DND-41 (cell line): Measurements from ENCODE around the gene NT5C1A.

Experiments
- ATAC-seq: fragments of 200-7000 bp; cut with Tn5 transposase; 3 replicates; pipeline ENCODE4 v1.9.1; 2021; ENCODE audit warnings: low read depth; ENCODE audit not compliant: insufficient read depth
- DNase-seq: peaks from one replicate; pipeline ENCODE4 v3.0.0-alpha.2; 2020
- H2AFZ ChIP-seq: 2 replicates; pipeline ENCODE4 v1.6.0; 2012; ENCODE audit warnings: low read depth, low read length
- H3K27ac ChIP-seq: 2 replicates; pipeline ENCODE4 v1.5.1; 2012; ENCODE audit warnings: low read length, inconsistent platforms
- H3K27me3 ChIP-seq: fragments of 200-600 bp; sonication (generic); 2 replicates; pipeline ENCODE4 v1.6.0; 2012; ENCODE audit warnings: low read length, mild to moderate bottlenecking, inconsistent platforms; ENCODE audit not compliant: insufficient read depth, poor library complexity
- H3K36me3 ChIP-seq: 2 replicates; pipeline ENCODE4 v1.5.1; 2012; ENCODE audit warnings: low read length, inconsistent platforms; ENCODE audit not compliant: insufficient read depth
- H3K4me1 ChIP-seq: 2 replicates; pipeline ENCODE4 v1.5.1; 2012; ENCODE audit warnings: mild to moderate bottlenecking, low read length; ENCODE audit not compliant: insufficient read depth
- H3K4me2 ChIP-seq: 2 replicates; pipeline ENCODE4 v1.6.0; 2012; ENCODE audit warnings: mild to moderate bottlenecking, moderate library complexity, low read length, inconsistent platforms; ENCODE audit not compliant: insufficient read depth
- H3K4me3 ChIP-seq, 2 experiments: fragments of 200-600 bp in 1 of 2; shearing (Covaris generic) in 1 of 2; 2 replicates each; pipeline ENCODE4 v1.5.1; 2012 to 2016; ENCODE audit warnings: inconsistent platforms in 2 of 2, low read length in 2 of 2, mild to moderate bottlenecking in 2 of 2, low read depth in 1 of 2, moderate library complexity in 1 of 2
- H3K79me2 ChIP-seq: 2 replicates; pipeline ENCODE4 v1.6.0; 2012; ENCODE audit warnings: low read length, inconsistent platforms; ENCODE audit not compliant: insufficient read depth
- H3K9ac ChIP-seq: 2 replicates; pipeline ENCODE4 v1.6.0; 2012; ENCODE audit warnings: low read depth, mild to moderate bottlenecking, inconsistent platforms, low read length, moderate library complexity
- H3K9me3 ChIP-seq: 2 replicates; pipeline ENCODE4 v1.5.1; 2012; ENCODE audit warnings: low read length, moderate library complexity, mild to moderate bottlenecking, inconsistent platforms; ENCODE audit not compliant: insufficient read depth, severe bottlenecking
- H4K20me1 ChIP-seq: 2 replicates; pipeline ENCODE4 v1.6.0; 2012; ENCODE audit warnings: low read length; ENCODE audit not compliant: insufficient read depth
- EZH2 ChIP-seq: IDR thresholded peaks from 3 replicates; pipeline ENCODE4 v1.6.1; 2012; ENCODE audit warnings: borderline replicate concordance, low read depth, mild to moderate bottlenecking, moderate library complexity, low read length, inconsistent platforms; ENCODE audit not compliant: severe bottlenecking
- TF ChIP-seq, protein P1 (sequence below): IDR thresholded peaks from 2 replicates; pipeline ENCODE4 v1.5.1; 2012; ENCODE audit warnings: borderline replicate concordance, low read length, moderate library complexity, mild to moderate bottlenecking; ENCODE audit not compliant: poor library complexity, severe bottlenecking; ENCODE audit errors: extremely low read depth

Gene NT5C1A

DNA sequence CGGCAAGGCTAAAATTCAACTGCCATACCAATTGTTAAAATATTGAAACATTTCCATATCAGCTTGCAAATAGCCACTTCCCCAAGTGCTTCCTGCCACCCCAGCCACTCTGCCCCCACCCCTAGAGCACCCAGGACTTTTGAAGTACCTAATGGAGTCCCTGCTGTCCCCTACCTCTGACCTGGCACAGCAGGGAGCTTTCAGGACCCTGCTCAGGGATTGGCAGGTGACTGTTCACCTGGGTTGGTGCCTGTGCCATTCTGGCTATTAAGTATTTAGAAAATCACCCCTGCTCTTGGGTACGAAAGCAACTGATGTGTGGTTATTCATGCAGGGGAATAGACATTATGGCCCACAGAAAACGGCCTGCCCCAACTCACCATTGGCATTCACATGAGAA is 28.4 kb upstream of the NT5C1A start:
- Histone ChIP-seq H3K9me3 (no peaks in the 10 kb centered on the region), H3K4me3 (no peak overlapping the region), H3K4me1 (no peaks in the 10 kb centered on the region), H3K4me2 (no peak overlapping the region), H3K9ac (no peak overlapping the region), H3K27ac (no peak overlapping the region), H3K36me3 (no peaks in the 10 kb centered on the region), H3K27me3 (peaks cover 20% of the 10 kb centered on the region), H3K79me2 (no peaks in the 10 kb centered on the region), H2AFZ (no peak overlapping the region), H4K20me1 (no peaks in the 10 kb centered on the region)
- DNase-seq: no peak
- no peak for ATAC-seq
- TF ChIP-seq, protein P1, sequence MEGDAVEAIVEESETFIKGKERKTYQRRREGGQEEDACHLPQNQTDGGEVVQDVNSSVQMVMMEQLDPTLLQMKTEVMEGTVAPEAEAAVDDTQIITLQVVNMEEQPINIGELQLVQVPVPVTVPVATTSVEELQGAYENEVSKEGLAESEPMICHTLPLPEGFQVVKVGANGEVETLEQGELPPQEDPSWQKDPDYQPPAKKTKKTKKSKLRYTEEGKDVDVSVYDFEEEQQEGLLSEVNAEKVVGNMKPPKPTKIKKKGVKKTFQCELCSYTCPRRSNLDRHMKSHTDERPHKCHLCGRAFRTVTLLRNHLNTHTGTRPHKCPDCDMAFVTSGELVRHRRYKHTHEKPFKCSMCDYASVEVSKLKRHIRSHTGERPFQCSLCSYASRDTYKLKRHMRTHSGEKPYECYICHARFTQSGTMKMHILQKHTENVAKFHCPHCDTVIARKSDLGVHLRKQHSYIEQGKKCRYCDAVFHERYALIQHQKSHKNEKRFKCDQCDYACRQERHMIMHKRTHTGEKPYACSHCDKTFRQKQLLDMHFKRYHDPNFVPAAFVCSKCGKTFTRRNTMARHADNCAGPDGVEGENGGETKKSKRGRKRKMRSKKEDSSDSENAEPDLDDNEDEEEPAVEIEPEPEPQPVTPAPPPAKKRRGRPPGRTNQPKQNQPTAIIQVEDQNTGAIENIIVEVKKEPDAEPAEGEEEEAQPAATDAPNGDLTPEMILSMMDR: no peak
- no peak for TF ChIP-seq EZH2

DNA sequence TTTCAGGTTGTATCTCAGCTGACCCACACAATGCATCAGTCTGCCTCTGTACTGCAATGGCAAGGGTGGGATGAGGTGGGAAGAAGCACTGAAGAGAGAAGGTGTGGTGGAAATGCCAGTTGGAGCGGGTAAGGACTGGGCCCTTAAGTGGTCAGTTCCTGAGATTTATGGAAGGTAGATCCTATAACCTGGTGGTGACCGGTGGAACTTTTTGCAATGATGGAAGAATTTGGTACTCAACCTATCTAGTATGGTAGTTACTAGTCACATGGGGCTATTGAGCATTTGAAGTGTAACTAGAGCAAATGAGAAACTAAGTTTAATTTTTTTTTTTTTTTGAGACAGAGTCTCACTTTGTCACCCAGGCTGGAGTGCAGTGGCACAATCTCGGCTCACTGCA is 27.5 kb upstream of the NT5C1A start:
- no peaks in the 10 kb centered on the region for H3K4me1 ChIP-seq

DNA sequence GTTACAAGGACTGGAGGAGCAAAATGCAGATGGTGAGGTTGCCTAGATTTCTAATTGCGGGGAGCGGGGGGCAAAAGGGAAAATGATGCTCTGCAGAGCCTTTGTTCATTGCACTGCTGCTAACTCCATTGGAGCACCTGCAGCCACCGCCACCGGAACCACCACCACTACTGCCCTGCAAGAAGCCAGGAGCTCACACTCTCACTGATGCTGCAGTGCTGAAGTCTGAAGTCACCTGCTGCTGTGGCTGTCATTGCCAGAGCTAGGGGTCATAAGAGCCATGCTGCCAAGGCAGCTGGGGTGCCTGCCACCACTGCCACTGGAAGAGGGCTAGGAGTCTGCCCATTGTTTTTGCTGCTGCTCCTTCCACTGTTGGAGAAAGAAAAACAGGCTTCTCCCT is 26.7 kb upstream of the NT5C1A start:
- H3K4me1 ChIP-seq: no peaks in the 10 kb centered on the region
- no peaks in the 10 kb centered on the region for H4K20me1 ChIP-seq
- H3K79me2 ChIP-seq: no peaks in the 10 kb centered on the region
- no peak for ATAC-seq
- peaks cover 27% of the 10 kb centered on the region for H3K27me3 ChIP-seq
- no peak overlapping the region for H3K9ac ChIP-seq
- TF ChIP-seq EZH2: no peak
- TF ChIP-seq, protein P1: no peak
- DNase-seq: no peak
- no peak overlapping the region for H3K27ac ChIP-seq
- no peak overlapping the region for H3K4me2 ChIP-seq
- H3K4me3 ChIP-seq: no peak overlapping the region
- H3K9me3 ChIP-seq: no peaks in the 10 kb centered on the region
- H2AFZ ChIP-seq: no peak overlapping the region
- H3K36me3 ChIP-seq: no peaks in the 10 kb centered on the region

More for the DNA sequence above, 27.5 kb upstream of the NT5C1A start:
- Histone ChIP-seq H3K27ac (no peak overlapping the region), H3K9me3 (no peaks in the 10 kb centered on the region), H3K9ac (no peak overlapping the region), H3K4me3 (no peak overlapping the region), H4K20me1 (no peaks in the 10 kb centered on the region), H2AFZ (no peak overlapping the region), H3K4me2 (no peak overlapping the region), H3K36me3 (no peaks in the 10 kb centered on the region), H3K27me3 (peaks cover 27% of the 10 kb centered on the region), H3K79me2 (no peaks in the 10 kb centered on the region)
- ATAC-seq: no peak
- DNase-seq: no peak
- TF ChIP-seq, protein P1: no peak
- no peak for TF ChIP-seq EZH2

DNA sequence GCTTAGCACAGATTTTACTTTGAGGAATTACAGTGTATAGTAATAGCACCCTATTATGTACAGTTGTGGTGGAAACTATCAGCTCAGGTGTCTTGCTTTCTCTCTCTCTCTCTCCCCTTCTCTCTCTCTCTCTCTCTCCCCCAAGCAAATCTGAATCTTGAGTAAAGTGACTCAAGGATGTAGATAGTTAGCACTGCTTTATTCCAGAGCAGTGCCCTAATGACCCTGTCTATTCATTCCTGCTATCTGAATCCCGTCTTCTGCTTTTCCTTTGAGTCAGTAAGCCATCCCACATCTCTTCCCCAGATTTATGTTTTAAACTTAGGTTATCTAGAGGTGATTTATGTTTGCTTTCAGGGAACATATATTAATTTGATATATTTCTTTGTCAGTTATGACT is 24.5 kb upstream of the NT5C1A start:
- TF ChIP-seq, protein P1: no peak
- no peak for TF ChIP-seq EZH2
- Histone ChIP-seq H2AFZ (no peak overlapping the region), H4K20me1 (no peaks in the 10 kb centered on the region), H3K4me3 (no peak overlapping the region), H3K4me1 (no peaks in the 10 kb centered on the region), H3K9ac (no peak overlapping the region), H3K4me2 (no peak overlapping the region), H3K27me3 (peaks cover 22% of the 10 kb centered on the region), H3K27ac (no peak overlapping the region), H3K36me3 (no peaks in the 10 kb centered on the region), H3K79me2 (no peaks in the 10 kb centered on the region), H3K9me3 (no peaks in the 10 kb centered on the region)
- no peak for ATAC-seq
- no peak for DNase-seq
